GM19023 (cell line): Measurements from ENCODE around the gene SNPH.
"Not testable (repeated sequence)": the region's sequence is repeated elsewhere in the genome, so short reads cannot be mapped to it uniquely, and the experiment has no call there.

Experiments
- ATAC-seq: cut with Tn5 transposase; IDR thresholded peaks from one replicate; pipeline ENCODE4 v1.9.1; 2021; ENCODE audit warnings: mild to moderate bottlenecking, moderate library complexity; ENCODE audit not compliant: unreplicated experiment

SNPH gene, protein sequence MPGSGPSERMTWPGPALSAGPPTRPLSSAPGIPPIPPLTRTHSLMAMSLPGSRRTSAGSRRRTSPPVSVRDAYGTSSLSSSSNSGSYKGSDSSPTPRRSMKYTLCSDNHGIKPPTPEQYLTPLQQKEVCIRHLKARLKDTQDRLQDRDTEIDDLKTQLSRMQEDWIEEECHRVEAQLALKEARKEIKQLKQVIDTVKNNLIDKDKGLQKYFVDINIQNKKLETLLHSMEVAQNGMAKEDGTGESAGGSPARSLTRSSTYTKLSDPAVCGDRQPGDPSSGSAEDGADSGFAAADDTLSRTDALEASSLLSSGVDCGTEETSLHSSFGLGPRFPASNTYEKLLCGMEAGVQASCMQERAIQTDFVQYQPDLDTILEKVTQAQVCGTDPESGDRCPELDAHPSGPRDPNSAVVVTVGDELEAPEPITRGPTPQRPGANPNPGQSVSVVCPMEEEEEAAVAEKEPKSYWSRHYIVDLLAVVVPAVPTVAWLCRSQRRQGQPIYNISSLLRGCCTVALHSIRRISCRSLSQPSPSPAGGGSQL

DNA sequence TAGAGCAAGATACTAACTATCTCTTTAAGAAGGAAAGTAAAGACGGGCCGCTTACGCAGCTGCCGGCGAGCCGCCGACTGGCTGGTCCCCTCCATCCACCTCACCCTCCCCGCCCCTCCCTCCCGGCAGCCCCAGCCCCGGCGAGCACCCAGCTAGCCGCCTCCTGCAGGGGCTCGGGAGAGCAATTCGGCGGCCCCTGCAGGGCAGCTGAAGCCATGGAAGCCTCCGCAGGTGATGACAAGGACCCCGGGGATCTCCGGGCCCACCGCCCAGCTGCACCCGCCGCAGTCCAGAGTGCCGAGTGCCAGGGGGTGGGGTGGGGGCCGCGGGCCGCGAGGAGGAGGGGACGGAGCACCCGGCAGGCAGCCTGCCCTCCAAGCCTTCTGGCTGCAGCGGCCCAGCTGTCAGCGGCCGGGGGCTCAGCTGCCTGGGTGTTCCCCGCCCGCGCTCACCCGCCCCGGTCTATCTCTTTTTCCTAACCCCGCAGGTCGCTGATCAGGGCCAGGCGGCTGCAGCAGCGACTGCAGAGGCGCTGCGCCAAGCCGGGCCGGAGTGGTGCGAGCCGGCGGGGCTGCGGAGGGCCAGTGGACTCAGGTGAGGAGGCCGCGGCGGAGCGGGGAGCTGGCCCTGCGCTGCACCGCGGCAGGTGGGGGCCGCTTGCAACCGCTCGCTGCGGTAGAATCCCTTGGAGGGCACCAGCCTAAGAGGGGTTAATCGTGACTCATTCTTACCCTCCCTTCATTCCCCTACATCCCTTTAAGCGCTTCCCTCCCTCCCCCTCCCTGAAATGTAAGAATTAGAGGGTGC is at the start of gene SNPH:
Gene SNPH (plus strand): TSS at position 128 of the 807 bp plus-strand sequence. CDS start 29,946 bp downstream, outside the sequence.
- ATAC-seq: peak; percentile 77

GRCh38 chr20:1216527-1217427 is 49.3 kb upstream of the SNPH start:
- not testable (repeated sequence) for ATAC-seq

DNA sequence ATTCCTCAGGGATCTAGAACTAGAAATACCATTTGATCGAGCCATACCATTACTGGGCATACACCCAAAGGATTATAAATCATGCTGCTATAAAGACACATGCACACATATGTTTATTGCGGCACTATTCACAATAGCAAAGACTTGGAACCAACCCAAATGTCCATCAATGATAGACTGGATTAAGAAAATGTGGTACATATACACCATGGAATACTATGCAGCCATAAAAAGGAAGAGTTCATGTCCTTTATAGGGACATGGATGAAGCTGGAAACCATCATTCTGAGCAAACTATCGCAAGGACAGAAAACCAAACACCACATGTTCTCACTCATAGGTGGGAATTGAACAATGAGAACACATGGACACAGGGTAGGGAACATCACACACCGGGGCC is 43.3 kb upstream of the SNPH start:
- ATAC-seq: not testable (repeated sequence)

- ATAC-seq: no peak
Measured at GRCh38 chr20:1224205-1224890, 41.7 kb upstream of the SNPH start.

GRCh38 chr20:1225263-1225782 is 40.8 kb upstream of the SNPH start:
- no peak for ATAC-seq

- no peak for ATAC-seq
Measured at GRCh38 chr20:1225783-1226654, 40.1 kb upstream of the SNPH start, which contains the start of gene RAD21L1. Gene RAD21L1, plus strand, starts transcription at chr20:1226044. Its CDS starts 2,410 bp downstream, at chr20:1228454.

- ATAC-seq: no peak
Measured at GRCh38 chr20:1229541-1229940, 36.6 kb upstream of the SNPH start.

DNA sequence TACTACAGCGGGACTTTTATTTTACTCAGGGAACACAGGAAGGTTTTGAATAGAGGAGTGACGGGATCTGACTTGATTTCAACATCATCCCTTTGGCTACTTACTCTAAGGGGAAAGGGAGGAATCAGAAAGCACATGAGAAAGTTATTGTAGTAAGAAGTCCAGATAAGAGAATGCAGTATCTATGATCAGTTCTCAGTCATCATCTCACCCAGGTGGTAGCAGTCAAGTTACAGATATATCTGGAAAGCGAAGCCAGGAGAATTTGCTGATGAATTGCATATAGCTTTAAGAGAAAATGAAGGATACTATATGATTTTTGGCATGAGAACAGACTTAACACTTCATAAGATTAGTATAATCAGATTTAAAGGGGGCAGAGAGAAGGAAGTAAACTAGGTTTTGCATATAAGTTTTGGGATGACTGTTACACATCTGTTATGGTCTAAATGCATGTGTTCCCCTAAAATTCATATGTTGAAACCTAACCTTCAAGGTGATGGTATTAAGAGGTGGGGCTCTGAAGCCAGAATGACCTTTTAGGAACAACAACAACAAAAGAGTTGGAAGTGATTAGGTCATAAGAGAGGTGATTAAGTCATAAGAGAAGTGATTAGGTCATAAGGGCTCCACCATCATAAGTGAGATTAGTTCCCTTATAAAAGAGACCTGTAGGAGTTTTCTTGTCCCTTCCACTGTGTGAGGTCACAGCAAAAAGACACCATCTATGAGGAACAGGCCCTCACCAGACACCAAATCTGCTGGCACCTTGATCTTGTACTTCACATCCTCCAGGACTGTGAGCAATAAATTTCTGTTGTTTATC is 33.6 kb upstream of the SNPH start:
- ATAC-seq: no peak

DNA sequence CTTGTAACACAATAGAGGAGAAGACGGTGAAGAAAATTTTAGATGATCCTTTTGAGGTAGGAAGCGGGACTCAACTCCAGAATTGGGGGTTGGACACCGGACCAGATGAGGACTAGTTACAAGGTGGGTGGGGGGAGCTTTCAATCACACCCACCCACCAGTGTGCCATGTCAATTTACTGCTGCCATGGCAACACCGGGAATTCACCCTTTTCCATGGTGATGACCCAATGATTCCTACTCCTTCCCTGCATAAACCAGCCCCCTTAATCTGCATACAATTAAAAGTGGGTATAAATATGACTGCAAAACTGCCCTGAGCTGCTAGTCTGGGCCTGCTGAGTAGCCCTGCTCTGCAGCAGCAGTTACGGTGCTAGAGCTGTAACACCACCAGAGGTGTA is 25.5 kb upstream of the SNPH start:
- no peak for ATAC-seq

DNA sequence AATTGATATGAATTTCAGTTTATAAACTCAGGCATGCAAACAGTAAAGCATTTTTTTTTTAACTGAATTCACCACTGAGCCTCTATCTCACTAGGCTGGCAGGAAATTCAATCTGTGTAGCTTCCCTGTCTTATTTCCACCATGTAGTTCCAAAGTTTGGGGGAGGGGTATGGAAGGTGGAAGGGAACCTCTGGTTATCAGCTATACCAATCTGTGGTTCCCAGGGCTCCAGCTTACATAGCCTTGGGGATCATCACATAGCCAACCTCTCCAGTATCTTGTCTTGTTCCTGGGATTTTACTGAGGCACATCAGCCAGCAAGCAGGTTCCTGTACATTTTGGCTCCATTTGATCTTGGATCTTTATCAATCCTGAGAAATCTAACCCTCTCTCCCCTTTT is 24.6 kb upstream of the SNPH start:
- no peak for ATAC-seq

GRCh38 chr20:1242099-1242498 is 24.0 kb upstream of the SNPH start:
- no peak for ATAC-seq

GRCh38 chr20:1242530-1242929 is 23.6 kb upstream of the SNPH start:
- no peak for ATAC-seq

- ATAC-seq: no peak
Measured at GRCh38 chr20:1245578-1245977, 20.5 kb upstream of the SNPH start.

DNA sequence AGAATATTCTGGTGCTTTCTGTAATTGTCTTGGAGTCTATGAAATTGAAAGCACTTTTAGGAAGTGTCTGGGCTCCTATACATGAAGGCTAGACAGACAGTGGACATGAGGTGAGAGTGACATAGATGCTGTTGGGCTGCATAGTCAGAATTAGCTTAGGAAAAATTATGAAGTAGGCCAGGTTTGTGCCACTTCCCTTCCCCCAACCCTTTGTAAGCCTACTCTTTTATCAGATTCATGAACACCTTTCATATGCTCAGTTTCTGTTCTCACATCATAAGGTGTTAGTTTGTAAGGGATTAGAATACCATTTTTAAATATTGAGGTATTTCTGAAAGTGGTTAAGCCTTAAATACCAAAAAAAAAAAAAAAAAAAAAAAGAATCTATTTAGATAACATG is 18.4 kb upstream of the SNPH start:
- ATAC-seq: no peak

DNA sequence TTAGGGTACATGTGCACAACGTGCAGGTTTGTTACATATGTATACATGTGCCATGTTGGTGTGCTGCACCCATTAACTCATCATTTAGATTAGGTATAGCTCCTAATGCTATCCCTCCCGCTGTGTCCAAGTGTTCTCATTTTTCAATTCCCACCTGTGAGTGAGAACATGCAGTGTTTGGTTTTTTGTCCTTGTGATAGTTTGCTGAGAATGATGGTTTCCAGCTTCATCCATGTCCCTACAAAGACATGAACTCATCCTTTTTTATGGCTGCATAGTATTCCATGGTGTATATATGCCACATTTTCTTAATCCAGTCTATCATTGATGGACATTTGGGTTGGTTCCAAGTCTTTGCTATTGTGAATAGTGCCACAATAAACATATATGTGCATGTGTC is 15.8 kb upstream of the SNPH start:
- not testable (repeated sequence) for ATAC-seq

GRCh38 chr20:1252416-1252815 is 13.7 kb upstream of the SNPH start:
- ATAC-seq: no peak

DNA sequence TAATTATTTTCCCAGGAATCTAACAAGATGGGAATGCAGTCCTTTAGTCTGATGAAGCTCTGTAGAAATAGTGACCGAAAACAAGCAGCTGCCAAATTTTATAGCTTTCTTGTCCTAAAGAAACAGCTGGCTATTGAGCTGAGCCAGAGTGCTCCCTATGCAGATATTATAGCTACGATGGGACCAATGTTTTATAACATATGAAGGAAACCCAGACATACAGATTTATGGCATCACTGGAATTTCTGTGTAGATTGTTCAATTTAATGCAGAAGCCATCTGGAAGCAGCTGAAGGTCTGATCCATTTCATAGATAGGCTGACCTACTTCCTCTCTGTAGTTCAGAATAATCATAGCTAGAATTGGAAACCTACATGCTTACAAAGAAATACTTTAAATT is 11.8 kb upstream of the SNPH start:
- ATAC-seq: no peak

DNA sequence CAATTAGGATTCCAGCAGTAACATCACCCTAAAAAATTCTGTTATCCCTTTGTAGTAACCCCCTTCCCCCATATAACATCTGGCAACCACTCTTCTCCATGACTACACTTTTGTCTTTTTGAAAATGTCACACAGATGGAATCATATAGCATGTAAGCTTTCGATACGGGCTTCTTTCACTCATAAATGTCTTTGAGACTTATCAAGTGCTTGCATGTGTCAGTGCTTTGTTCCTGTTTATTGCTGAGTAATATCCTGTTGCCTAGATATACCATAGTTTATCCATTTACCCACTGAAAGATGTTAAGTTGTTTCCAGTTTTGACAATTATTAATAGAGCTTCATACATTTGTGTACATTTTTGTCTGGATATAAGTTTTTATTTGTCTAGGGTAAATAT is 10.4 kb upstream of the SNPH start:
- ATAC-seq: no peak
